Prostate gland (tissue), 2 donors: Measurements from ENCODE around the gene TGFB1I1. TPM values are rescaled to one million over a fixed set of nuclear protein-coding genes. Genes with fewer than 3 reads are reported as not detected.

Experiments
- DNase-seq: peaks from one replicate; pipeline ENCODE4 v3.0.0-alpha.2; 2019; ENCODE audit warnings: low spot score
- H3K27ac ChIP-seq, 2 donors: fragments of 200-600 bp; sonication (generic); 2 replicates each; pipeline ENCODE4 v1.5.1; 2017 to 2019
- H3K27me3 ChIP-seq: fragments of 200-600 bp; sonication (generic); replicated peaks from 2 replicates; pipeline ENCODE4 v1.5.1; 2019; ENCODE audit not compliant: insufficient read depth
- H3K36me3 ChIP-seq, 2 donors: fragments of 200-600 bp; sonication (generic); 1 replicate in 1 of 2; 2 replicates in 1 of 2; pipeline versions ENCODE4 v1.5.1 to v1.8.1; 2017 to 2019
- H3K4me1 ChIP-seq: fragments of 200-600 bp; sonication (generic); replicated peaks from 2 replicates; pipeline ENCODE4 v1.5.1; 2019
- H3K4me3 ChIP-seq, 2 donors: fragments of 200-600 bp; sonication (generic); 2 replicates each; pipeline ENCODE4 v1.5.1; 2017 to 2019
- H3K9me3 ChIP-seq: fragments of 200-600 bp; sonication (generic); 2 replicates; pipeline ENCODE4 v1.5.1; 2017
- CTCF ChIP-seq, 4 experiments: fragments of 200-600 bp in 2 of 4; fragments of 450-650 bp in 2 of 4; sonication (generic) in 2 of 4; IDR thresholded peaks; 1 replicate in 3 of 4; 2 replicates in 1 of 4; pipeline ENCODE4 v1.5.1; 2016 to 2019; ENCODE audit warnings: antibody characterized with exemption in 4 of 4, mild to moderate bottlenecking in 2 of 4, moderate library complexity in 2 of 4
- POLR2A ChIP-seq: fragments of 450-650 bp; IDR thresholded peaks from one replicate; pipeline ENCODE4 v1.6.1; 2016; ENCODE audit warnings: antibody characterized with exemption, mild to moderate bottlenecking
- POLR2AphosphoS5 ChIP-seq: sonication (generic); formaldehyde crosslinking; IDR thresholded peaks from one replicate; pipeline ENCODE4 v1.6.1; 2017; ENCODE audit warnings: antibody characterized with exemption
- whole genome bisulfite sequencing: methylation state at CpG from one replicate; pipeline ENCODE4 v1.1.5; 2018; 5-methylcytosine and 5-hydroxymethylcytosine counted together
- intact Hi-C: fragments of 100-400 bp; cut with DNase I; formaldehyde crosslinking; loops from one replicate; pipeline ENCODE4 v1.14.2; 2022
- total RNA-seq, 2 donors: library from RNA; depleted of rRNA; stranded (reverse); fragments of >200 nt; gene quantifications; one replicate each; pipeline ENCODE4 v1.1.0, GENCODE V29; 2016

Gene TGFB1I1
- total RNA-seq, 2 donors from 2014 or later = 62.0 to 115 TPM

GRCh38 chr16:31484491-31485171 lies 12.7 kb downstream of the TGFB1I1 start:
- intact Hi-C loops = no loop called here
- H3K4me1 ChIP-seq = no peaks in the 10 kb centered on the region
- no peak for DNase-seq
- TF ChIP-seq CTCF (IDR thresholded peaks at IDR 0.05) (no peak), POLR2AphosphoS5 (no peak), POLR2A (no peak)
- H3K4me3 ChIP-seq = no peak overlapping the region
- H3K27me3 ChIP-seq = no peaks in the 10 kb centered on the region
- no peak overlapping the region for H3K27ac ChIP-seq
- no peaks in the 10 kb centered on the region for H3K36me3 ChIP-seq
- WGBS = 39% methylated on average over 14 of the region's 14 CpGs
- H3K9me3 ChIP-seq = no peaks in the 10 kb centered on the region

GRCh38 chr16:31485571-31485970 lies 13.6 kb downstream of the TGFB1I1 start:
- intact Hi-C loops = no loop called here
- Histone ChIP-seq H3K27me3 (no peaks in the 10 kb centered on the region), H3K36me3 (no peaks in the 10 kb centered on the region), H3K9me3 (no peaks in the 10 kb centered on the region), H3K4me3 (no peak overlapping the region), H3K4me1 (no peaks in the 10 kb centered on the region), H3K27ac (no peak overlapping the region)
- no peak for TF ChIP-seq CTCF (IDR thresholded peaks at IDR 0.05)
- TF ChIP-seq POLR2A = no peak
- TF ChIP-seq POLR2AphosphoS5 = no peak
- no peak for DNase-seq
- 94% methylated on average over 16 of the region's 17 CpGs for WGBS

GRCh38 chr16:31486045-31486444 lies 14.1 kb downstream of the TGFB1I1 start:
- no peak for TF ChIP-seq POLR2AphosphoS5
- no peak for TF ChIP-seq CTCF (IDR thresholded peaks at IDR 0.05)
- TF ChIP-seq POLR2A = no peak
- intact Hi-C loops = no loop called here
- no peaks in the 10 kb centered on the region for H3K36me3 ChIP-seq
- H3K27ac ChIP-seq = no peak overlapping the region
- DNase-seq = no peak
- H3K9me3 ChIP-seq = no peaks in the 10 kb centered on the region
- no peak overlapping the region for H3K4me3 ChIP-seq
- WGBS = 94% methylated on average over 5 of the region's 5 CpGs
- no peaks in the 10 kb centered on the region for H3K4me1 ChIP-seq
- H3K27me3 ChIP-seq = no peaks in the 10 kb centered on the region

GRCh38 chr16:31487071-31487719 lies 15.2 kb downstream of the TGFB1I1 start:
- no peak for DNase-seq
- Histone ChIP-seq H3K9me3 (no peaks in the 10 kb centered on the region), H3K4me3 (peak overlapping the region; percentile 34 to 36), H3K27ac (no peak overlapping the region), H3K27me3 (no peaks in the 10 kb centered on the region), H3K4me1 (no peaks in the 10 kb centered on the region), H3K36me3 (peaks cover 0 to 5% of the 10 kb centered on the region in 2 donors)
- TF ChIP-seq POLR2AphosphoS5 = no peak
- TF ChIP-seq CTCF (IDR thresholded peaks at IDR 0.05) = no peak
- no peak for TF ChIP-seq POLR2A
- intact Hi-C loops = no loop called here
- WGBS = 12% methylated on average over 40 of the region's 48 CpGs
